ENCODE measurements around the gene SULT1C4.
A peak's percentile ranks its signal among the peaks of the same experiment; 100 is the strongest.

SULT1C4 gene

GRCh38 chr2:108388045-108388444 lies 10.3 kb downstream of the SULT1C4 start:
- DNase-seq (ENCODE audit: extremely low read depth, low read depth): no peak
- no peak for TF ChIP-seq CTCF (IDR thresholded peaks at IDR 0.05; ENCODE audit: low read depth, low read length)

- TF ChIP-seq CTCF (IDR thresholded peaks at IDR 0.05; ENCODE audit: low read depth, low read length): no peak
- no peak for DNase-seq (ENCODE audit: extremely low read depth, low read depth)
Observed at GRCh38 chr2:108390340-108390739, 12.6 kb downstream of the SULT1C4 start.

GRCh38 chr2:108392029-108392428 lies 14.3 kb downstream of the SULT1C4 start:
- no peak for TF ChIP-seq CTCF (IDR thresholded peaks at IDR 0.05; ENCODE audit: low read depth, low read length)
- DNase-seq (ENCODE audit: extremely low read depth, low read depth): no peak

GRCh38 chr2:108393197-108393596 lies 15.4 kb downstream of the SULT1C4 start:
- no peak for DNase-seq (ENCODE audit: extremely low read depth, low read depth)
- TF ChIP-seq CTCF (IDR thresholded peaks at IDR 0.05; ENCODE audit: low read depth, low read length): no peak

- no peak for TF ChIP-seq CTCF (IDR thresholded peaks at IDR 0.05; ENCODE audit: low read depth, low read length)
- no peak for DNase-seq (ENCODE audit: extremely low read depth, low read depth)
Observed at GRCh38 chr2:108395155-108395554, 17.4 kb downstream of the SULT1C4 start.

- DNase-seq (ENCODE audit: extremely low read depth, low read depth): no peak
- TF ChIP-seq CTCF (IDR thresholded peaks at IDR 0.05; ENCODE audit: low read depth, low read length): peak; percentile 31
Observed at GRCh38 chr2:108396845-108397244, 19.1 kb downstream of the SULT1C4 start.

GRCh38 chr2:108399479-108399878 lies 21.7 kb downstream of the SULT1C4 start:
- DNase-seq (ENCODE audit: extremely low read depth, low read depth): no peak

More at GRCh38 chr2:108399479-108399878, 21.7 kb downstream of the SULT1C4 start:
- no peak for TF ChIP-seq CTCF (IDR thresholded peaks at IDR 0.05; ENCODE audit: low read depth, low read length)

Measured in AG09319 (cell line).